ENCODE data around the gene DECR2. TPM values are rescaled to one million over a fixed set of nuclear protein-coding genes. Genes with fewer than 3 reads are reported as not detected.

Gene DECR2
- total RNA-seq, 2 donors from 2014 or later: 31.8 to 43.5 TPM

GRCh38 chr16:427250-427649, 25.6 kb downstream of the DECR2 start:
- Mint-ChIP-seq H3K27me3 (ENCODE audit: insufficient read depth) (peaks cover 26% of the 10 kb centered on the region), H3K4me1 (peaks cover 16% of the 10 kb centered on the region), H3K9me3 (no peaks in the 10 kb centered on the region), H3K4me3 (peak overlapping the region; percentile 63), H3K36me3 (ENCODE audit: low read depth) (peaks cover 26% of the 10 kb centered on the region), H3K27ac (no peak overlapping the region)
- Histone ChIP-seq H3K9me3 (ENCODE audit: control insufficient read depth, low read length) (no peaks in the 10 kb centered on the region), H3K36me3 (ENCODE audit: control insufficient read depth, insufficient read depth, low read length) (peaks cover 16% of the 10 kb centered on the region), H3K27me3 (ENCODE audit: control insufficient read depth, insufficient read depth, low read length, poor library complexity, severe bottlenecking) (peaks cover 26% of the 10 kb centered on the region), H3K27ac (ENCODE audit: low read depth, low read length) (no peak overlapping the region), H3K4me3 (ENCODE audit: low read length) (peak overlapping the region; percentile 89), H3K9ac (ENCODE audit: extremely low read depth, low read length, poor library complexity, severe bottlenecking) (peak overlapping the region; percentile 51), H3K4me1 (ENCODE audit: control insufficient read depth, insufficient read depth, low read length) (peaks cover 4% of the 10 kb centered on the region)
- no peak for DNase-seq
- TF ChIP-seq, protein P1, sequence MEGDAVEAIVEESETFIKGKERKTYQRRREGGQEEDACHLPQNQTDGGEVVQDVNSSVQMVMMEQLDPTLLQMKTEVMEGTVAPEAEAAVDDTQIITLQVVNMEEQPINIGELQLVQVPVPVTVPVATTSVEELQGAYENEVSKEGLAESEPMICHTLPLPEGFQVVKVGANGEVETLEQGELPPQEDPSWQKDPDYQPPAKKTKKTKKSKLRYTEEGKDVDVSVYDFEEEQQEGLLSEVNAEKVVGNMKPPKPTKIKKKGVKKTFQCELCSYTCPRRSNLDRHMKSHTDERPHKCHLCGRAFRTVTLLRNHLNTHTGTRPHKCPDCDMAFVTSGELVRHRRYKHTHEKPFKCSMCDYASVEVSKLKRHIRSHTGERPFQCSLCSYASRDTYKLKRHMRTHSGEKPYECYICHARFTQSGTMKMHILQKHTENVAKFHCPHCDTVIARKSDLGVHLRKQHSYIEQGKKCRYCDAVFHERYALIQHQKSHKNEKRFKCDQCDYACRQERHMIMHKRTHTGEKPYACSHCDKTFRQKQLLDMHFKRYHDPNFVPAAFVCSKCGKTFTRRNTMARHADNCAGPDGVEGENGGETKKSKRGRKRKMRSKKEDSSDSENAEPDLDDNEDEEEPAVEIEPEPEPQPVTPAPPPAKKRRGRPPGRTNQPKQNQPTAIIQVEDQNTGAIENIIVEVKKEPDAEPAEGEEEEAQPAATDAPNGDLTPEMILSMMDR (conservative IDR thresholded peaks at IDR 0.05): no peak
- 90 to 93% methylated on average over 7 to 10 of the region's 10 CpGs for WGBS, 2 experiments (ENCODE audit: insufficient coverage in 1 of 2, insufficient read length in 1 of 2)

DNA sequence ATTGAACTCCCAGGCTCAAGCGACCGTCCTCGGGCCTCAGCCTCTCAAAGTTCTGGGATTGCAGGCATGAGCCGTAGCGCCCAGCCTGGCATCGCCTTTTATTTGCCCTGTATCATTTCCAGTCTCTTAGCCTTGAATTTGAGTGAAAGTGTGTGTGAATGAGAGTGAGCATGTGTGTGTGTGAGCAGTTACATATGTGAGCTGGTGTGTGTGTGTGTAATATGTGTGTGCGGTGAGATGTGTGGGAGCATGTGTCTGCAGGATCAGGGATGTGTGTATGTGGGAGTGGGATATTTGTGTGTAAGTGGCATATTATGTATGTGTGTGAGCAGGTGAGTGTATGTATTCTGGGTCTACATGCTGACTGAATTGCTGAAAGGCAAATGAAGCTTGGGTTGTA, 29.2 kb downstream of the DECR2 start:
- no peaks in the 10 kb centered on the region for H3K27me3 Mint-ChIP-seq (ENCODE audit: insufficient read depth)
- Histone ChIP-seq H3K4me3 (ENCODE audit: low read length) (no peak overlapping the region), H3K4me1 (ENCODE audit: control insufficient read depth, insufficient read depth, low read length) (peaks cover 4% of the 10 kb centered on the region), H3K27me3 (ENCODE audit: control insufficient read depth, insufficient read depth, low read length, poor library complexity, severe bottlenecking) (no peaks in the 10 kb centered on the region), H3K27ac (ENCODE audit: low read depth, low read length) (no peak overlapping the region), H3K36me3 (ENCODE audit: control insufficient read depth, insufficient read depth, low read length) (peaks cover 24% of the 10 kb centered on the region), H3K9me3 (ENCODE audit: control insufficient read depth, low read length) (no peaks in the 10 kb centered on the region), H3K9ac (ENCODE audit: extremely low read depth, low read length, poor library complexity, severe bottlenecking) (no peak overlapping the region)
- WGBS, 2 experiments (ENCODE audit: insufficient coverage in 1 of 2, insufficient read length in 1 of 2): 99 to 100% methylated on average over 1 to 7 of the region's 7 CpGs
- no peak overlapping the region for H3K27ac Mint-ChIP-seq
- no peak for DNase-seq
- TF ChIP-seq, protein P1 (conservative IDR thresholded peaks at IDR 0.05): no peak
- H3K4me3 Mint-ChIP-seq: no peak overlapping the region
- no peaks in the 10 kb centered on the region for H3K9me3 Mint-ChIP-seq
- H3K36me3 Mint-ChIP-seq (ENCODE audit: low read depth): peaks cover 38% of the 10 kb centered on the region
- H3K4me1 Mint-ChIP-seq: peaks cover 16% of the 10 kb centered on the region

DNA sequence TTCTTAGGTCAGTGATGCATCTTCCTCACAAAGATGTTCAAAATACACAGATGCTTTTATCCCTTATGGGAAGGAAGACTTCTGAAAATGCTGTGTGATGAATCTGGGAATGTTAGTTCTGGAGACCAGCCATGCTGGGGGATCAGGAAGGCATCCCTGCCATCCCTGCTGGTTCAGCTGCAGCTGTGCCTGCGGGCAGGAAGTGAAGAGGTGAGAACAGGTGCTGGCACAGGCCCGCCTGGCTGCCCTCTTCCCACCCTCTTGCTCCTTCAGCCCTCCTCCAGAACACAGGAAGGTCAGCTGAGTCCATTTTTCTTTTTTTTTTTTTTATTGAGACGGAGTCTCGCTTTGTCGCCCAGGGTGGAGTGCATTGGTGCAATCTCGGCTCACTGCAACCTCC, 38.9 kb downstream of the DECR2 start:
- TF ChIP-seq, protein P1 (conservative IDR thresholded peaks at IDR 0.05): no peak
- no peaks in the 10 kb centered on the region for H3K27me3 Mint-ChIP-seq (ENCODE audit: insufficient read depth)
- Histone ChIP-seq H3K4me3 (ENCODE audit: low read length) (no peak overlapping the region), H3K27ac (ENCODE audit: low read depth, low read length) (no peak overlapping the region), H3K9me3 (ENCODE audit: control insufficient read depth, low read length) (no peaks in the 10 kb centered on the region), H3K27me3 (ENCODE audit: control insufficient read depth, insufficient read depth, low read length, poor library complexity, severe bottlenecking) (no peaks in the 10 kb centered on the region), H3K4me1 (ENCODE audit: control insufficient read depth, insufficient read depth, low read length) (no peaks in the 10 kb centered on the region), H3K9ac (ENCODE audit: extremely low read depth, low read length, poor library complexity, severe bottlenecking) (no peak overlapping the region), H3K36me3 (ENCODE audit: control insufficient read depth, insufficient read depth, low read length) (peaks cover 12% of the 10 kb centered on the region)
- DNase-seq: no peak
- H3K4me3 Mint-ChIP-seq: no peak overlapping the region
- H3K27ac Mint-ChIP-seq: no peak overlapping the region
- 94 to 100% methylated on average over 3 to 6 of the region's 6 CpGs for WGBS, 2 experiments (ENCODE audit: insufficient coverage in 1 of 2, insufficient read length in 1 of 2)
- no peaks in the 10 kb centered on the region for H3K9me3 Mint-ChIP-seq
- peaks cover 30% of the 10 kb centered on the region for H3K36me3 Mint-ChIP-seq (ENCODE audit: low read depth)
- peaks cover 8% of the 10 kb centered on the region for H3K4me1 Mint-ChIP-seq

All from endodermal cell (in vitro differentiated cells).